H9 (cell line): ENCODE measurements around the gene CHD9NB. TPM values are rescaled to one million over a fixed set of nuclear protein-coding genes. Genes with fewer than 3 reads are reported as not detected.

Experiments
- DNase-seq: peaks from one replicate; pipeline ENCODE4 v3.0.0-alpha.2; 2017
- H2AFZ ChIP-seq: one replicate; pipeline ENCODE4 v1.6.1; 2013; ENCODE audit warnings: mild to moderate bottlenecking, low read length, control low read depth, moderate library complexity
- H2AK5ac ChIP-seq: 2 replicates; pipeline ENCODE4 v1.6.1; 2013; ENCODE audit warnings: low read length, control low read depth, mixed read lengths; ENCODE audit not compliant: insufficient read length
- H2BK120ac ChIP-seq: one replicate; pipeline ENCODE4 v1.6.1; 2013; ENCODE audit warnings: low read depth, mild to moderate bottlenecking, low read length, control low read depth, inconsistent platforms; ENCODE audit not compliant: poor library complexity, severe bottlenecking
- H2BK12ac ChIP-seq: 2 replicates; pipeline ENCODE4 v1.6.1; 2013; ENCODE audit warnings: low read length, control low read depth, mixed read lengths, low read depth; ENCODE audit not compliant: insufficient read length
- H2BK15ac ChIP-seq: 2 replicates; pipeline ENCODE4 v1.6.1; 2013; ENCODE audit warnings: low read depth, low read length, control low read depth
- H2BK20ac ChIP-seq: one replicate; pipeline ENCODE4 v1.6.1; 2013; ENCODE audit warnings: low read depth, mild to moderate bottlenecking, low read length, control low read depth, inconsistent platforms; ENCODE audit not compliant: poor library complexity, severe bottlenecking
- H2BK5ac ChIP-seq: 2 replicates; pipeline ENCODE4 v1.6.1; 2013; ENCODE audit warnings: low read length, control low read depth, mixed read lengths; ENCODE audit not compliant: insufficient read length
- H3K14ac ChIP-seq: 2 replicates; pipeline ENCODE4 v1.6.1; 2013; ENCODE audit warnings: low read length, control low read depth; ENCODE audit not compliant: insufficient read depth
- H3K18ac ChIP-seq: 2 replicates; pipeline ENCODE4 v1.6.1; 2013; ENCODE audit warnings: low read depth, mild to moderate bottlenecking, mixed read lengths, low read length, control low read depth; ENCODE audit not compliant: insufficient read length
- H3K23ac ChIP-seq: 2 replicates; pipeline ENCODE4 v1.6.1; 2013; ENCODE audit warnings: low read length, control low read depth, mixed read lengths, low read depth; ENCODE audit not compliant: insufficient read length
- H3K23me2 ChIP-seq: 2 replicates; pipeline ENCODE4 v1.6.1; 2013; ENCODE audit warnings: low read depth, mild to moderate bottlenecking, mixed read lengths, low read length, control low read depth; ENCODE audit not compliant: insufficient read length, poor library complexity, severe bottlenecking
- H3K27ac ChIP-seq: 2 replicates; pipeline ENCODE4 v1.5.1; 2013; ENCODE audit warnings: low read length, control low read depth, mixed read lengths, low read depth; ENCODE audit not compliant: insufficient read length
- H3K27me3 ChIP-seq: 2 replicates; pipeline ENCODE4 v1.6.1; 2013; ENCODE audit warnings: low read length, control low read depth, inconsistent platforms; ENCODE audit not compliant: insufficient read depth
- H3K4ac ChIP-seq: 2 replicates; pipeline ENCODE4 v1.6.1; 2013; ENCODE audit warnings: low read depth, mild to moderate bottlenecking, control low read depth, inconsistent platforms, low read length, moderate library complexity
- H3K4me1 ChIP-seq: 2 replicates; pipeline ENCODE4 v1.6.1; 2013; ENCODE audit warnings: low read length, control low read depth, inconsistent platforms; ENCODE audit not compliant: insufficient read depth
- H3K4me2 ChIP-seq: 2 replicates; pipeline ENCODE4 v1.6.1; 2013; ENCODE audit warnings: low read length, control low read depth, mixed read lengths; ENCODE audit not compliant: insufficient read length, insufficient read depth
- H3K56ac ChIP-seq: 2 replicates; pipeline ENCODE4 v1.6.1; 2013; ENCODE audit warnings: low read depth, mild to moderate bottlenecking, mixed read lengths, low read length, control low read depth; ENCODE audit not compliant: insufficient read length
- H3K79me1 ChIP-seq: 2 replicates; pipeline ENCODE4 v1.6.1; 2013; ENCODE audit warnings: low read depth, mild to moderate bottlenecking, moderate library complexity, low read length, control low read depth, inconsistent platforms; ENCODE audit not compliant: insufficient read depth, poor library complexity, severe bottlenecking
- H3K79me2 ChIP-seq: 2 replicates; pipeline ENCODE4 v1.6.1; 2013; ENCODE audit warnings: low read length, control low read depth, inconsistent platforms; ENCODE audit not compliant: insufficient read depth
- H3K9ac ChIP-seq: 2 replicates; pipeline ENCODE4 v1.6.1; 2013; ENCODE audit warnings: low read length, control low read depth, mixed read lengths; ENCODE audit not compliant: insufficient read length; ENCODE audit errors: extremely low read depth
- H3K9me3 ChIP-seq: one replicate; pipeline ENCODE4 v1.6.1; 2013; ENCODE audit warnings: low read depth, low read length, inconsistent platforms; ENCODE audit not compliant: control insufficient read depth
- H3T11ph ChIP-seq: one replicate; pipeline ENCODE4 v1.6.1; 2013; ENCODE audit warnings: mild to moderate bottlenecking, low read length, control low read depth, inconsistent platforms
- H4K20me1 ChIP-seq: one replicate; pipeline ENCODE4 v1.6.1; 2013; ENCODE audit not compliant: control insufficient read depth, insufficient read length, insufficient read depth
- H4K5ac ChIP-seq: 2 replicates; pipeline ENCODE4 v1.6.1; 2013; ENCODE audit warnings: low read depth, mild to moderate bottlenecking, mixed read lengths, low read length, control low read depth; ENCODE audit not compliant: insufficient read length
- H4K8ac ChIP-seq: replicated peaks from 2 replicates; pipeline ENCODE4 v1.6.1; 2013; ENCODE audit warnings: low read length, control low read depth, mixed read lengths, low read depth; ENCODE audit not compliant: insufficient read length
- H4K91ac ChIP-seq: 2 replicates; pipeline ENCODE4 v1.6.1; 2013; ENCODE audit warnings: low read depth, mild to moderate bottlenecking, moderate library complexity, mixed read lengths, low read length, control low read depth; ENCODE audit not compliant: insufficient read length
- H3K27ac Mint-ChIP-seq, 3 experiments: 2 replicates in 2 of 3; 3 replicates in 1 of 3; pipeline ENCODE4 v1.8.0; 2020 to 2021; ENCODE audit warnings: mixed read lengths in 3 of 3, mild to moderate bottlenecking in 1 of 3, moderate library complexity in 1 of 3
- H3K27me3 Mint-ChIP-seq: 2 replicates; pipeline ENCODE4 v1.8.0; 2021; ENCODE audit warnings: low read depth, mild to moderate bottlenecking, moderate library complexity, mixed read lengths
- H3K36me3 Mint-ChIP-seq, 3 experiments: 2 replicates in 2 of 3; 3 replicates in 1 of 3; pipeline ENCODE4 v1.8.0; 2020 to 2021; ENCODE audit warnings: low read depth in 3 of 3, mixed read lengths in 3 of 3; ENCODE audit not compliant: insufficient read depth in 1 of 3
- H3K4me1 Mint-ChIP-seq, 2 experiments: 2 replicates each; pipeline ENCODE4 v1.8.0; 2020; ENCODE audit warnings: mixed read lengths in 2 of 2
- H3K4me3 Mint-ChIP-seq, 2 experiments: 2 replicates in 1 of 2; 3 replicates in 1 of 2; pipeline ENCODE4 v1.8.0; 2020 to 2021; ENCODE audit warnings: mild to moderate bottlenecking in 2 of 2, mixed read lengths in 2 of 2, moderate library complexity in 1 of 2
- H3K9me3 Mint-ChIP-seq, 2 experiments: 2 replicates in 1 of 2; 3 replicates in 1 of 2; pipeline ENCODE4 v1.8.0; 2020; ENCODE audit warnings: mild to moderate bottlenecking in 2 of 2, mixed read lengths in 2 of 2, moderate library complexity in 1 of 2
- CTCF ChIP-seq: fragments of 200-600 bp; sonication (generic); conservative IDR thresholded peaks from 3 replicates; pipeline ENCODE4 v1.8.0; 2021; ENCODE audit warnings: antibody characterized with exemption, mild to moderate bottlenecking
- WGBS: extraction: QIAGEN DNeasy Blood & Tissue Kit; methylation state at CpG from one replicate; pipeline ENCODE4 v1.1.7; 2013; ENCODE audit warnings: missing lambda C conversion rate, low lambda C conversion rate, mixed read lengths; ENCODE audit not compliant: insufficient read length; ENCODE audit errors: extremely low coverage; 5-methylcytosine and 5-hydroxymethylcytosine counted together
- total RNA-seq: library from RNA; stranded (reverse); gene quantifications from 2 replicates; pipeline ENCODE4 v1.2.1, GENCODE V29; 2021

CHD9NB gene
- total RNA-seq, 1 experiment from 2014 or later, result 3.3 TPM

DNA sequence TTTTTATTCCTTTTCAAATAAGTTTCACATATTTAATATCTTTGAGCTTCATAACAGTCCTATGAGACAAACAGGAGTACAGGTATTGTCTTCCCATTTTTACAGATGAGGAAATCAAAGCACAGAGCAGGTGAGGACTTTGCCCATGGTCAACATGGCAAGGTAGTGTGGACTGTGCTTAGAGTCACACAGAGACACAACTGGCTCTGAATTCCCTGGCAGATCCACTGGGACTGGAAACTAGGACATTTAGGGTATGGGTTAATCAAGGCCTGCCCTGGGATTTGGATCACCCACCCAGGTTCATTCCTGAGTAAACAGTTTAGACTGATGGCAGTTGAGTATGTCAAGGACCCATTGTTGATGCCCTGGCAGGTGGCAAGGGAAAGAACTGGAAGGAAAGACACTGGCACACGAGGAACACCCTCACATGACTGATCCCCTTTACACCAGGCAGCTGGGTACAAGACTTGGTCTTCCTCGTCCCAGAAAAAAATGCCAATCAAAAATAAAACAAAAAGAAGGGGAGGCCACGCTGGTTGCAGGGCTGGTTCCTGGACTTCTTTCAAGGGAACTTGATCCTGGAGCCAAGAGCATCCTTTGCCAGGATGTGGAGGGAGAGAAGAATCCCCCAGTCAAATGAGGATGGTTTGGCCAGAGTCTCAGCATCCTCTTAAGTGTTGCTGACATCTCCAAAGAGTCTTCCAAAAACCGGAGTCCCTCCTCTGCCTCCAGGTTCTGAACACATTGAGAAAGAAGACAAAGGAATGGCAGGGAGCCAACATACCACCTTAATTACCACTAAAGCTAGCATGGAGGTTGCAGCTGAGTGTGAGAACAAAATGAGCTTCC is 37.0 kb upstream of the CHD9NB start:
- Histone ChIP-seq H4K8ac (no peak overlapping the region), H4K5ac (no peak overlapping the region), H3K27ac (no peak overlapping the region), H3K23me2 (no peaks in the 10 kb centered on the region), H4K20me1 (no peaks in the 10 kb centered on the region), H3K56ac (peak overlapping the region; percentile 19), H3K23ac (no peak overlapping the region), H2BK15ac (no peak overlapping the region), H3K9me3 (no peaks in the 10 kb centered on the region), H3K27me3 (no peaks in the 10 kb centered on the region), H3K79me1 (no peaks in the 10 kb centered on the region), H3K9ac (no peak overlapping the region), H2BK12ac (no peak overlapping the region), H3K4me2 (no peak overlapping the region), H3K14ac (no peak overlapping the region), H3T11ph (no peak overlapping the region), H2AFZ (no peak overlapping the region), H2BK5ac (no peak overlapping the region), H3K4ac (no peak overlapping the region), H2BK120ac (no peak overlapping the region), H2BK20ac (no peak overlapping the region), H2AK5ac (no peak overlapping the region), H4K91ac (no peak overlapping the region), H3K4me1 (peaks cover 21% of the 10 kb centered on the region; the same call in 1 of the 2 replicates), H3K18ac (no peak overlapping the region), H3K79me2 (no peaks in the 10 kb centered on the region)
- Mint-ChIP-seq H3K36me3 (peaks cover 0 to 6% (median 0%) of the 10 kb centered on the region in 3 experiments; a peak in 3 of 7 replicates), H3K9me3 (no peaks in the 10 kb centered on the region), H3K4me1 (peaks cover 75 to 77% of the 10 kb centered on the region in 2 experiments), H3K27ac (peak overlapping the region; percentile 85 to 97 (median 97); a peak in 6 of 7 replicates), H3K4me3 (peak overlapping the region; percentile 5 to 66; a peak in 1 of 5 replicates), H3K27me3 (no peaks in the 10 kb centered on the region)
- TF ChIP-seq CTCF, result no peak
- no CpG with 5 or more reads among the region's 4 CpGs for WGBS
- DNase-seq, result no peak
